Neural cell (in vitro differentiated cells): ENCODE results near the gene FBLN7. TPM values are rescaled to one million over a fixed set of nuclear protein-coding genes. Genes with fewer than 3 reads are reported as not detected.

Experiments used
- H2AFZ ChIP-seq: fragments of 200-600, 300-800 bp; sonication (generic), shearing (Covaris generic); 2 replicates; pipeline ENCODE4 v1.6.0; 2014; ENCODE audit warnings: low read depth, mild to moderate bottlenecking, antibody characterized with exemption, low read length, moderate library complexity
- H3F3A ChIP-seq: fragments of 200-600 bp; shearing (Covaris generic); 2 replicates; pipeline ENCODE4 v1.6.1; 2016; ENCODE audit warnings: mild to moderate bottlenecking, moderate library complexity, mixed read lengths, antibody characterized with exemption, low read length; ENCODE audit not compliant: insufficient read depth, poor library complexity, severe bottlenecking
- H3K27ac ChIP-seq: fragments of 200-600, 300-800 bp; sonication (generic), shearing (Covaris generic); 2 replicates; pipeline ENCODE4 v1.5.1; 2014; ENCODE audit warnings: mild to moderate bottlenecking, low read length, moderate library complexity
- H3K27me3 ChIP-seq: fragments of 300-800, 200-600 bp; sonication (generic), shearing (Covaris generic); 2 replicates; pipeline ENCODE4 v1.6.0; 2014; ENCODE audit warnings: mild to moderate bottlenecking, low read depth, low read length, moderate library complexity; ENCODE audit not compliant: insufficient read depth
- H3K36me3 ChIP-seq: fragments of 300-800, 200-600 bp; sonication (generic), shearing (Covaris generic); 2 replicates; pipeline ENCODE4 v1.5.1; 2014; ENCODE audit warnings: mild to moderate bottlenecking, antibody characterized with exemption, low read length, moderate library complexity; ENCODE audit not compliant: insufficient read depth
- H3K4me2 ChIP-seq: fragments of 300-800, 200-600 bp; sonication (generic), shearing (Covaris generic); 2 replicates; pipeline ENCODE4 v1.6.0; 2014; ENCODE audit warnings: mild to moderate bottlenecking, low read length
- H3K4me3 ChIP-seq: fragments of 300-800, 200-600 bp; sonication (generic), shearing (Covaris generic); 2 replicates; pipeline ENCODE4 v1.5.1; 2014; ENCODE audit warnings: mild to moderate bottlenecking, low read length, moderate library complexity
- H3K79me2 ChIP-seq: fragments of 200-600 bp; shearing (Covaris generic); replicated peaks from 2 replicates; pipeline ENCODE4 v1.6.0; 2014; ENCODE audit warnings: mild to moderate bottlenecking, low read length, moderate library complexity; ENCODE audit not compliant: insufficient read depth
- H3K9ac ChIP-seq: fragments of 300-800, 200-600 bp; sonication (generic), shearing (Covaris generic); 2 replicates; pipeline ENCODE4 v1.6.1; 2016; ENCODE audit warnings: mild to moderate bottlenecking, low read length, mixed read lengths
- H3K9me2 ChIP-seq: fragments of 200-600 bp; shearing (Covaris generic); 2 replicates; pipeline ENCODE4 v1.6.1; 2016; ENCODE audit warnings: mild to moderate bottlenecking, low read length, mixed read lengths; ENCODE audit not compliant: insufficient read depth
- H3K9me3 ChIP-seq: fragments of 200-600, 300-800 bp; sonication (generic), shearing (Covaris generic); 2 replicates; pipeline ENCODE4 v1.6.1; 2016; ENCODE audit warnings: mild to moderate bottlenecking, mixed run types, low read length, moderate library complexity, mixed read lengths
- H4K20me1 ChIP-seq: fragments of 200-600 bp; shearing (Covaris generic); 2 replicates; pipeline ENCODE4 v1.6.1; 2016; ENCODE audit warnings: mild to moderate bottlenecking, mixed run types; ENCODE audit not compliant: insufficient read depth
- CTCF ChIP-seq: fragments of 450-650 bp; IDR thresholded peaks from 2 replicates; pipeline ENCODE4 v1.5.1; 2014; ENCODE audit warnings: antibody characterized with exemption, mild to moderate bottlenecking, moderate library complexity; ENCODE audit not compliant: poor library complexity, severe bottlenecking
- EP300 ChIP-seq: fragments of 450-650 bp; conservative IDR thresholded peaks from 2 replicates; pipeline ENCODE4 v1.6.1; 2014; ENCODE audit warnings: antibody characterized with exemption, mild to moderate bottlenecking, moderate library complexity; ENCODE audit not compliant: poor library complexity, severe bottlenecking
- EZH2 ChIP-seq: fragments of 200-600, 300-800 bp; shearing (Covaris generic), sonication (generic); IDR thresholded peaks from 2 replicates; pipeline ENCODE4 v1.6.1; 2014; ENCODE audit warnings: antibody characterized with exemption, low read length, borderline replicate concordance, mild to moderate bottlenecking; ENCODE audit not compliant: insufficient read depth, poor library complexity, severe bottlenecking
- MXI1 ChIP-seq: fragments of 450-650 bp; conservative IDR thresholded peaks from 2 replicates; pipeline ENCODE4 v1.6.1; 2014; ENCODE audit warnings: antibody characterized with exemption, mild to moderate bottlenecking; ENCODE audit not compliant: poor library complexity, severe bottlenecking
- POLR2AphosphoS5 ChIP-seq: IDR thresholded peaks from 2 replicates; pipeline ENCODE4 v1.6.1; 2012
- RAD21 ChIP-seq: fragments of 450-650 bp; conservative IDR thresholded peaks from 2 replicates; pipeline ENCODE4 v1.6.1; 2014; ENCODE audit warnings: antibody characterized with exemption, mild to moderate bottlenecking, moderate library complexity
- REST ChIP-seq: IDR thresholded peaks from 2 replicates; pipeline ENCODE4 v1.6.1; 2012; ENCODE audit warnings: borderline replicate concordance
- SMC3 ChIP-seq: fragments of 450-650 bp; conservative IDR thresholded peaks from 2 replicates; pipeline ENCODE4 v1.6.1; 2014; ENCODE audit warnings: antibody characterized with exemption, mild to moderate bottlenecking, moderate library complexity; ENCODE audit not compliant: poor library complexity
- TAF1 ChIP-seq: IDR thresholded peaks from 2 replicates; pipeline ENCODE4 v1.6.1; 2012; ENCODE audit warnings: low read depth
- polyA plus RNA-seq: library from polyadenylated mRNA; depleted of rRNA; stranded (reverse); fragments of >200 nt; gene quantifications from 2 replicates; pipeline ENCODE4 v1.2.3, GENCODE V29; 2014

FBLN7 gene
- polyA plus RNA-seq, 1 donor from 2014 or later = not detected

- H3K9me3 ChIP-seq = no peaks in the 10 kb centered on the region
- no peak overlapping the region for H2AFZ ChIP-seq
- no peaks in the 10 kb centered on the region for H3F3A ChIP-seq
- H3K4me3 ChIP-seq = no peak overlapping the region
- TF ChIP-seq CTCF = no peak
- TF ChIP-seq REST = no peak
- no peak for TF ChIP-seq MXI1
- no peak for TF ChIP-seq SMC3
- no peak for TF ChIP-seq TAF1
- no peak for TF ChIP-seq EZH2
- TF ChIP-seq EP300 = no peak
- no peaks in the 10 kb centered on the region for H3K36me3 ChIP-seq
- no peak overlapping the region for H3K27ac ChIP-seq
- no peaks in the 10 kb centered on the region for H3K27me3 ChIP-seq
- no peaks in the 10 kb centered on the region for H3K79me2 ChIP-seq
- H3K4me2 ChIP-seq = no peak overlapping the region
- H3K9me2 ChIP-seq = no peaks in the 10 kb centered on the region
- no peak overlapping the region for H3K9ac ChIP-seq
- H4K20me1 ChIP-seq = no peaks in the 10 kb centered on the region
Observed at GRCh38 chr2:112163541-112163981, 25.4 kb downstream of the FBLN7 start.

- no peak overlapping the region for H2AFZ ChIP-seq
- H3F3A ChIP-seq = no peaks in the 10 kb centered on the region
- no peaks in the 10 kb centered on the region for H3K79me2 ChIP-seq
- H3K27ac ChIP-seq = no peak overlapping the region
- no peak overlapping the region for H3K4me3 ChIP-seq
- no peaks in the 10 kb centered on the region for H4K20me1 ChIP-seq
- no peaks in the 10 kb centered on the region for H3K9me3 ChIP-seq
- H3K9ac ChIP-seq = no peak overlapping the region
- no peaks in the 10 kb centered on the region for H3K27me3 ChIP-seq
- H3K36me3 ChIP-seq = no peaks in the 10 kb centered on the region
- no peaks in the 10 kb centered on the region for H3K9me2 ChIP-seq
- no peak overlapping the region for H3K4me2 ChIP-seq
- TF ChIP-seq TAF1 (no peak), RAD21 (no peak), POLR2AphosphoS5 (no peak), CTCF (no peak), EZH2 (no peak), REST (no peak), MXI1 (no peak), EP300 (no peak), SMC3 (no peak)
Observed at GRCh38 chr2:112164876-112165275, 26.7 kb downstream of the FBLN7 start.
